Measurements from ENCODE around the gene CD300C. TPM values are rescaled to one million over a fixed set of nuclear protein-coding genes. Genes with fewer than 3 reads are reported as not detected.
A peak's percentile ranks its signal among the peaks of the same experiment; 100 is the strongest.

Gene CD300C
- total RNA-seq, 6 donors from 2014 or later, result 0.98 to 19.4 (median 9.7) TPM

GRCh38 chr17:74568106-74568873 is 22.4 kb upstream of the CD300C start:
- Histone ChIP-seq H3K4me3 (no peak overlapping the region), H3K36me3 (no peaks in the 10 kb centered on the region), H3K27me3 (no peaks in the 10 kb centered on the region), H3K4me1 (peaks cover 0 to 4% (median 1%) of the 10 kb centered on the region in 4 donors), H3K9me3 (no peaks in the 10 kb centered on the region), H3K27ac (no peak overlapping the region)
- no peak for ATAC-seq (ENCODE audit: low FRiP score in 2 of 2)
- WGBS, 2 donors, result 65 to 75% methylated on average over 4 of the region's 4 CpGs
- TF ChIP-seq POLR2A (IDR thresholded peaks at IDR 0.05) (no peak), POLR2AphosphoS5 (IDR thresholded peaks at IDR 0.05) (no peak), CTCF (IDR thresholded peaks at IDR 0.05) (no peak), EP300 (IDR thresholded peaks at IDR 0.05) (no peak)
- no peak for DNase-seq

- no peak for TF ChIP-seq CTCF (IDR thresholded peaks at IDR 0.05)
- no peak for TF ChIP-seq EP300 (IDR thresholded peaks at IDR 0.05)
- TF ChIP-seq POLR2AphosphoS5 (IDR thresholded peaks at IDR 0.05), result no peak
- TF ChIP-seq POLR2A (IDR thresholded peaks at IDR 0.05), result peak in 1 of 4 donors; percentile 16
- ATAC-seq (ENCODE audit: low FRiP score in 2 of 2) (no peak), DNase-seq (no peak)
- no peaks in the 10 kb centered on the region for H3K36me3 ChIP-seq
- 77 to 78% methylated on average over 1 to 2 of the region's 2 CpGs for WGBS, 2 donors
- H3K27ac ChIP-seq, result peak within 1 kb of the TSS in 1 of 4 donors; percentile 23
- no peaks in the 10 kb centered on the region for H3K9me3 ChIP-seq
- H3K4me1 ChIP-seq, result peaks cover 0 to 4% (median 1%) of the 10 kb centered on the region in 4 donors
- no peaks in the 10 kb centered on the region for H3K27me3 ChIP-seq
- no peak within 1 kb of the TSS for H3K4me3 ChIP-seq
Measured at GRCh38 chr17:74567397-74567796, 21.5 kb upstream of the CD300C start, which contains the start of gene CD300H. CD300H (minus strand) TSS chr17:74567509.

- no peaks in the 10 kb centered on the region for H3K36me3 ChIP-seq
- no peaks in the 10 kb centered on the region for H3K27me3 ChIP-seq
- TF ChIP-seq POLR2AphosphoS5 (IDR thresholded peaks at IDR 0.05) (no peak), CTCF (IDR thresholded peaks at IDR 0.05) (peak in 5 of 6 experiments; percentile 22 to 46 (median 33))
- peaks cover 0 to 4% (median 1%) of the 10 kb centered on the region in 4 donors for H3K4me1 ChIP-seq
- H3K9me3 ChIP-seq, result no peaks in the 10 kb centered on the region
- WGBS, 2 donors, result 28 to 34% methylated on average over 9 of the region's 9 CpGs
- H3K27ac ChIP-seq, result no peak overlapping the region
- ATAC-seq (ENCODE audit: low FRiP score in 2 of 2) (no peak), DNase-seq (peak in 1 of 2 donors; percentile 42)
- H3K4me3 ChIP-seq, result no peak overlapping the region
Measured at GRCh38 chr17:74566132-74566753, 20.3 kb upstream of the CD300C start.

- H3K9me3 ChIP-seq, result no peaks in the 10 kb centered on the region
- H3K27me3 ChIP-seq, result no peaks in the 10 kb centered on the region
- ATAC-seq (ENCODE audit: low FRiP score in 2 of 2) (no peak), DNase-seq (no peak)
- no peaks in the 10 kb centered on the region for H3K36me3 ChIP-seq
- no peak overlapping the region for H3K27ac ChIP-seq
- H3K4me1 ChIP-seq, result peaks cover 0 to 4% (median 1%) of the 10 kb centered on the region in 4 donors
- 37 to 67% methylated on average over 5 of the region's 5 CpGs for WGBS, 2 donors
- no peak overlapping the region for H3K4me3 ChIP-seq
- TF ChIP-seq CTCF (IDR thresholded peaks at IDR 0.05) (no peak), EP300 (IDR thresholded peaks at IDR 0.05) (no peak), POLR2A (IDR thresholded peaks at IDR 0.05) (no peak), POLR2AphosphoS5 (IDR thresholded peaks at IDR 0.05) (no peak)
Measured at GRCh38 chr17:74565126-74565525, 19.2 kb upstream of the CD300C start.

All from upper lobe of left lung (tissue), 6 donors.